HG02981 (cell line): ENCODE data around the gene RERE.

Experiments used
- ATAC-seq: cut with Tn5 transposase; IDR thresholded peaks from one replicate; pipeline ENCODE4 v1.9.1; 2021; ENCODE audit warnings: mild to moderate bottlenecking, moderate library complexity; ENCODE audit not compliant: unreplicated experiment

Gene RERE

DNA sequence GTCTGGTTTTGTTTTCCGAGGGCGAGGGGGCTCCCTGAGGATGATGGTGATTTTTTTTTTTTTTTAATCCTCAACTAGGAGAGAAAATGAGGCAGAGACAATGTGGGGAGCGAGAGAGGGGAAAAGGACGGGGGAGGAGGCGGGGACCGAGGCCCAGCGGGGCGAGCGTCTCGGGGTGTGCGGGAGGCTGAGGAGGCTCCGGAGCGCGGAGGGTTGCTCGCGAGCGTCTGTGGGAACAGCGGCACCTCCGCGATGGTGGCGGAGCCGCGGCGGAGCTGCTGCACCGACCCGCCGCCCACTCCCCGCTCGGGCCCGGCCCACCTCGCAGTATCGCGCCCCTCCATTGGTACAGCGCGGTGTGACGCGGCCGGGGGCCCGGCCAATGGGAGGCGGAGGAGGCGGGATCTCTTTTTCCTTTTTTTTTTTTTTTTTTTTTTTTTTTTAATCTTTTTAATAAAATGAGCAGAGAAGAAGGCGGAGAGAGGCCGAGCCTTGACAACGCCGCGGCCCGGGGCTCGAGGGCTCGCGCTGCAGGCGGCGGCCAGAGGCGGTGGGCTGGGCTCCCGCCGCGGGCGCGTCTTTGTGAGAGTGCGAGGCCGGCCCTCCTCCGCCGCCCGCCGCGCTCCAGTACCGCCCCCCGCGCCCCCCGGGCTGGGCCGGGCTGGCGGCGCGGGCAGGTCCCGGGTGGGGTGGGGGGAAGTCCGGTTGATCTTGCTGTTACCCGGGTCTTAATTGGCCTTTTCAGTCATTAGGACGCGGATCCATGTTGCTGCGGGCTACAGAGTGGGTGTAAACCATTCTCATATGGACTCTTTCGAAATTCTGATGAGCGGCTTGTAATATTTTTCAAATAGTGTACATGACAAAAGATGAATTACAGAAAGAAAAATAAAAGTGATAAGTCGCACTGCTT is at the start of gene RERE:
TSS of gene RERE (minus strand) at position 229 of the 913 bp plus-strand sequence.
- peak; percentile 87 for ATAC-seq

GRCh38 chr1:8866792-8867415 is 49.5 kb upstream of the RERE start:
- ATAC-seq: no peak

DNA sequence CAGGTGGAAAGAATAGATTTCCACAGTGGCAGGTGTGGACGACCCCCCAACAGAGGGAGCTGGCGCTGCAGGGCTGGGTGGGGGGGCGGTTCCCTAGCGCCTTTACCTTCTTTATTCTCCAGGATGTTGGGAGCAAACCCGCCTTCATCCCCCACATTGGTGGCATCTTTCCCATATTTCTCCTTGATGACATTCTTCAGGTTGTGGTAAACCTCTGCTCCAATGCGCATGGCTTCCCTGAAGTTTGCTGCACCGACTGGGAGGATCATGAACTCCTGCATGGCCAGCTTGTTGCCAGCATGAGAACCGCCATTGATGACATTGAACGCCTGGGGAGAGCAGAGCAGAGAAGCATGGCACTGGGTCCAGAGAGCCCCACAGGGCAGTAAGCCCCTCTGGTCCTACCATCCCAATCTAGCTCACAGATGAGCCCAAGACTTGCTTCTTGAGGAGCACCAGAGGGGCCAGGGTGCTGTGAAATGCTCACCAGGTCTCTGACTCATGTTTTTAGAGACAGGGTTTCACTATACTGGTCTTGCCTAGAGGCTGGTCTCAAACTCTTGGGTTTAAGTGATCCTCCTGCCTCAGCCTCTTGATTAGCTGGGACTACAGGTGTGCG is 48.8 kb upstream of the RERE start:
- ATAC-seq: no peak

DNA sequence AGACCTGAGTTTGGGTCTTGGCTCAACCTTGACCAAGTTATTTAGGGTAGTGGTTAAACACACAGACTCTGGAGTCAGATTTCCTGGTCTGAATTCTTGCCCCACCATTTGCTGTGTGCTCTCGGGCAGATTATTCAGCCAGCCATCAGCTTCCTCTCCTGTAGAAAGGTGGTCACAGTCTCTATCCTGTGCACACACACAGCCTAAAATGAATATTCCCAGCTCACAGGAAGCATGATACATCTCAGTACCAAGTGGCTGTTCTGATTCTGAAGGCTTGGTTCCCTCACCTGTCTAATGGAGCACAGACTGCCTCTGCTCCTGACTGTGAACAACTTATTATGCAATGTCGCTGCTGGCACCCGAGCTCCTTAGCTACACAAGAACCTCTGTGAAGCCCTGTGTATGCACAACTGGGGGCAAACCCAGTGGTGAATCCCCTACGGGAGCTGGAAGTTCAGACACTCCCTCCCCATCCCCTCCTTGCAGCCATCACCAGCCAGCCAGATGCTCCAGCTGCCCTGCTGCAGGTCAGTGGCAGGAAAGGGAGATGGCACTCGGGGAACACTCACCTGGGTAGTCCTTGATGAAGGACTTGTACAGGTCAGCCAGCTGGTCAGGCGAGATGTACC is 47.4 kb upstream of the RERE start:
- no peak for ATAC-seq

GRCh38 chr1:8863794-8864233 is 46.4 kb upstream of the RERE start:
- ATAC-seq: no peak

DNA sequence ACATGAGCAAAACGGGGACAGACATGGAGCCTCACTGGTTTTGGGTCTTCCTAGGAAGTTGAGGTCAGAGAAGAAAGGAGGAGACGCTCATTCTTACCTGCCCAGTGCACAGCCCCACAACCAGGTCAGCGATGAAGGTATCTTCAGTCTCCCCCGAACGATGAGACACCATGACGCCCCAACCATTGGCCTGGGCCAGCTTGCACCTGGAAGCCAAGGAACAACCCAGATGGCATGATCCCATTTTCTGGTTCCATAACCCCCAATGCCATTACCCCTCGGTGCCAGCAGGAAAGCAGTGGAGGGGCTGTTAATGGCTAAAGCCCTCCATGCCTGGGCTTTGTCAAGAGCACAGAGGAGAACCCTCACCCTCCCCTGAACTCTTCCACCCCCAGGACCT is 45.7 kb upstream of the RERE start:
- no peak for ATAC-seq

DNA sequence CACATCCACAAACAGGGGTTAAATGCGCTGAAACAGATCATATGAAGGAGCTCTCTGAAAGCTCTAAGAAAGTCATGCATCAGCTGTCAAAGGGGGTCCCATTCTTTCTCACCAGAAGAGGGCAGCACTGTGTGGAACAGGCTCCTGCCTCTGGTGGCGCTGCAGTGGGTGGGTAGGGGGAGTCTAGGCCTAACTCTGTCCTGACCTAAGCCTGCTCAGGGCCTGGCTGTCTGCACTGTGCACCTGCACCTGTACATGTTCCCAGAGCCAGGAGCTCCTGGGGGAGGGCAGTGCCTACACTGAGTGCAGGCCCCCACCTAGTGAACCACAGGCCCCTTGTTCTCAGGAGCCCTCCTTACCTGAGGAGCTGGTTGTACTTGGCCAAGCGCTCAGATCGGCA is 45.1 kb upstream of the RERE start:
- no peak for ATAC-seq

- no peak for ATAC-seq
Measured at GRCh38 chr1:8860738-8861516, 43.5 kb upstream of the RERE start.

DNA sequence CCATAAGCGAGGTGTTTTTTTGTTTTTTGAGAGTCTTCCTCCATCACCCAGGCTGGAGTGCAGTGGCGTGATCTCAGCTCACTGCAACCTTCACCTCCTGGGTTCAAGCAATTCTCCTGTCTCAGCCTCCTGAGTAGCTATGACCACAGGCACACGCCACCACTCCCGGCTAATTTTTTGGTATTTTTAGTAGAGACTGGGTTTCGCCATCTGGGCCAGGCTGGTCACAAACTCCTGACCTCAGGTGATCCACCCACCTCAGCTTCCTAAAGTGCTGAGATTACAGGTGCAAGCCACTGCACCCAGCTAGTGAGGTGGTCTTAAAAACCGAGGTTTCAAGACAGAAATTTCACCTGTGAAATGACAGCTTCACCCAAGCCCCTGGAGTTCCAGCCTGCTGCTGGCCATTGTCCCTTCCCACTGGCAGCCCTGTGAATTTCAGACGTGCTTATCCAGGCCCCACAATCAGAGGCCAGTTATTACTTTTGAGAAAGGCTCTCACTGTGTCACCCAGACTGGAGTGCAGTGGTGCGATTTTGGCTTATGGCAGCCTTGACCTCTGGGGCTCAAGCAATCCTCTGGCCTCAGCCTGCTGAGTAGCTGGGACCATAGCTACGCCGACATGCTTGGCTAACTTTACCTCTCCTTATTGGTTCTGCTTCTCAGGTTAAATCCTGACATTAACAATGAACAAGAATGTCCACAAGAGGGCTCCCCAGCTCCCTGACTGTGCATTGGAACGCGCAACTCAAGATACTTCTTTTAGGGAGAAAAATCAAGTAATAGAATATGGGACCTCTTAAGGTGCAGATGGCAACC is 41.7 kb upstream of the RERE start:
- no peak for ATAC-seq

GRCh38 chr1:8858112-8858668 is 40.8 kb upstream of the RERE start:
- ATAC-seq: no peak

DNA sequence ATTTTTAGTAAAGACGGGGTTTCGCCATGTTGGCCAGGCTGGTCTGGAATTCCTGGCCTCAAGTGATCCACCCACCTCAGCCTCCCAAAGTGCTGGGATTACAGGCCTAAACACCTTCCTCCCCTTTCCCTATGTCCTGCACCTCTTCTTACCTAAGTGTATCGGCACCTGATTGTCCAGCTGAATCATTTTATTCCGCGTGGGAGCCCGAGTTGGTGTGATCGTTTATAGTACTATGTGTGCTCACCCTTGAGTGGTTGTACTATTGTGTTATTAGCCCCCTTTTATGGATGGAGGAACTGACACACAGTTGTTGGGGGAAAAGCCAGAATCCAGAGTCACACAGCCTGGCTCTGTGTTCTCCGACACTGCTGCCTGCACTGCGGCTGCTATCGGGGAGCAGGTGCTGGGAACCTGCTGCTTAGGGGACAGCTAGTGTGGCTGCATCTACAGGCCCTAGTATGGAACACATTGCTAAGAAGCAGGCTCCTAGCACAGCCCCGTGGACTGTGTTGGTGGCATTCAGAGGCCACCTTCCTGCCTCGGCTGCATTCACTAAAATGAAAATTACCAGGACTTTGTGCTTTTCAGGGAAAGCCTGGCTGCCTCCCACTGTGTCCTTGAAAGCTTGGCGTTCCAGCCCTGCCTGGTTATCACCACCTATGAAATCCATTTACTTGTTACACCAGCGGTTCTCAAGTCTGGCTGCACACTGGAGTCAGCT is 39.4 kb upstream of the RERE start:
- no peak for ATAC-seq

- ATAC-seq: no peak
Measured at GRCh38 chr1:8854240-8854639, 36.8 kb upstream of the RERE start.

- ATAC-seq: no peak
Measured at GRCh38 chr1:8851060-8851459, 33.6 kb upstream of the RERE start.

DNA sequence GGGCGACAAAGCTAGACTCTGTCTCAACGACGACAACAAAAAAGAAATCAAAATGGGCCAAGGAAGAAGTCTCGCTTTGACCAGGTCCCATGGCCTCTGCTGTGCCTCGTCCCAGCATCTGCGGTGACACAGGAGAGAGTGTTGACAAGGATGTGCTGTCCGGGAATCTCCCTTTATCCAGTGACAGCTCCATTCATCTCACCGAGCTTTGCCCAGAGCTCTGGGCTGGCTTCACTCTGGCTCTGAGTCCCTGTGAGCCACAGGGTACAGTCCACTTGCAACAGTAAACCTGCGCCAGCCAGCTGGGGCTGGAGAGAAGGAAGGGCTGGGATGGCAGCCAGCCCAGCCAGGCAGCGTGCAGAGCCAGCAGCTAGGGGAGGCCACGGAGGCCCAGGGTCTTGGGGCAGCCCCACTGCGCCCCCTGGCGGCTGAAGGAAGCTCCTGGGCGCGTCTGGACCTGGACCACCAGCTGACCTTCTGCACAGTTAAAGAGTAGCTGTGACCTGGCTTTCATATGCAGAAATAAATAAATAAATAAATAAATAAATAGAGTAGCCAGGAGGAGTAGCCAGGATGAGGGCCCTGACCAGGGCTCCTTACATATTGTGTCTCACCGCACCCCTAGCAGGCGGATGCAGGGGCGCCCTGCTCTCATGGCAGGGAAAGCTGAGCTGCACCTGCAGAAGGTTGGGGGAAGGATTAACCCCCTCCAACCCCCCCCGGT is 31.4 kb upstream of the RERE start:
- ATAC-seq: no peak

GRCh38 chr1:8847990-8848389 is 30.6 kb upstream of the RERE start:
- ATAC-seq: no peak

- ATAC-seq: no peak
Measured at GRCh38 chr1:8846263-8846662, 28.8 kb upstream of the RERE start.

DNA sequence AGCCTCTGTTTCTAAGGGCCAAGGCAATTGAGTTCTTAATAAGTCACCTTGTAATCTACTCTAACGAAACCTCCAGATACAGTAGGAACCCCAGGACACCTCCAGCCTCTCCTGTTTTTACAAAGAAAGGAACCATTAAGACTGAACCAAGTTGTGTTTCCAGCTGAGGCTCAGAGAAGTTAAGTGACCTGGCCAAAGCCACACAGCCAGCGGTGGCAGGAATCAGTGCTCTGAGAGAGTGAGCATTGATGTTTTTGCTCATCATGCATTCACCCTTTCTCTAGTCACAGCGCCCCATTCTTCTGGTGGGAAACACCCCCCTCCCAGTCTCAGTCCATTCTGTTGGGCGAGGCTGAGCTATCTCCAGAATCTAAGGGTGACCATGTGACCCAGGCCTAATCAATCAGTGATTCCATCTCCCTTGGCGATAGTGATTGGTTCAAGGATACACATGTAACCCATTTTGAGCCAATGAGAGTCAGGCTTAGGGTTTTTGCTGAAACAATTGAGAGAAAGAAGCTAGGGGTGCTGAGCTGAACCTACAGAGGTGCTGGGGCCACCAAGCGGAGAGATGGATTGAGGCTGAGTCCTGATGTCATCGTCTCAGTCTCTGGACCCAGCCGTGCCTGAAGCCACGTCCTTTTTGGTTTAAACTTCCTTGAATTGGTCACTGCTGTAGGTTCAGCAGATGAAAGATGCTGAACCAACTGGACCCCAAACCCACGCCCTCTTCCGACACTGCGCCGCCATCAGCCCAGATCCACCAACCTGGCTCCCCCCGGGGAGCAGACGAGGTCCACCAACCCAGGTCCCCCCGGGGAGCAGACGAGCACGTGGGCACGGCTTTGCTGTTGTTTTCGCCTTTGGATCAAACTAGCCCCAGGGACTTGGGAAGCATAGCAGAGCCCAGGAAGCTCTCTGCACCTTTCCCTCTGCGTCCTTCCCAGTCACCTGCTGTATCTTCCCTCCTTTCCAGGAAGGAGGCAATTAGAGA is 28.0 kb upstream of the RERE start:
- ATAC-seq: no peak
